Kidney glomerular epithelial cell (primary cell): ENCODE results near the gene KIF13A.

Source experiments
- DNase-seq: peaks from one replicate; lab custom pipeline; 2025; lab: John Stamatoyannopoulos, UW

The KIF13A gene

GRCh38 chr6:17719323-17720041 lies 268.0 kb downstream of the KIF13A start:
- DNase-seq, result no peak

DNA sequence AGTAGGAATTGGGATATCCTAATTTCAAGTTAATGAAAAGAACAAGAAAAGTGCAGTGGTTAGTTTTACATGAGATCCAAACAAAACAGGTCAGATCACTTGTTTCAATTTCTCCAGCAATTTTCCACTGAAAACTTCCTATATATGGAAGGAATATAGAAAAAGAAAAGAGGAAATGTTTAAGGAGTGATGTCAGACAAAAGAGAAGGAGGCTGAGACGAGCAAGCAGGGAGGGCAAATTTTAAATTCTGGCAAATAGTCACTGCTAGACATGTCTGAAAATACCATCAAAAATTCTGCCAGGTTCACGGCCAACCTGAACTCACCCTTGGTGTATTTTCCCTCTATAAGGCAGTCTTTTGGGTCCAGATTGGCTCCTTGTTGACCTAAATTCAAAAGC lies 271.2 kb downstream of the KIF13A start:
- no peak for DNase-seq

GRCh38 chr6:17714879-17715851 lies 272.3 kb downstream of the KIF13A start:
- peak; percentile 62 for DNase-seq

GRCh38 chr6:17714177-17714576 lies 273.3 kb downstream of the KIF13A start:
- DNase-seq, result no peak

- DNase-seq, result no peak
Observed at GRCh38 chr6:17712576-17712975, 274.9 kb downstream of the KIF13A start.

GRCh38 chr6:17710331-17710730 lies 277.1 kb downstream of the KIF13A start:
- DNase-seq, result no peak

GRCh38 chr6:17709476-17709875 lies 278.0 kb downstream of the KIF13A start:
- DNase-seq, result no peak
